Measurements from ENCODE around the gene PPP1R3D. TPM values are rescaled to one million over a fixed set of nuclear protein-coding genes. Genes with fewer than 3 reads are reported as not detected.

Gene PPP1R3D
- total RNA-seq, 2 donors from 2014 or later: 3.9 to 6.1 TPM

DNA sequence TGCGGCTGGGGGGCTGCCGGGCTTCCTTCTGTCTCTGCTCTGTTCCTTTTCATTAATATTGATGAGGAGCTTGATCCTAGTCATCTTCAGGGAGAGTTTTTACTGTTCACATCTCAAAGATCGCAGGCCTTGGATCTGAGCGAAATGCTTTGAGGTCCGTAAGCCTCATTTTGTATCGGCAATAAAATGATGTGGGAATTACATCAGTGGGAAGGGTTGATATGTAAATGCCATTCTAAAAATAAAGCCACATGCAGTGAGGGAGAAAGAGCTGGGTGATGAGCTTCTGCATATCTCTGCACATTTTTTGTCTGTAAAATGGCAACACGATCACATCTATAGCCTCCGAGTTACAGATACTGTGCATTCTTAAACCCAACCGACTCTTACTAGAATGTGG, 43.0 kb upstream of the PPP1R3D start:
- Mint-ChIP-seq H3K4me1 (peaks cover 4% of the 10 kb centered on the region), H3K27ac (no peak overlapping the region), H3K9me3 (no peaks in the 10 kb centered on the region), H3K4me3 (no peak overlapping the region), H3K27me3 (ENCODE audit: insufficient read depth) (no peaks in the 10 kb centered on the region), H3K36me3 (ENCODE audit: low read depth) (no peaks in the 10 kb centered on the region)
- no peak for DNase-seq
- Histone ChIP-seq H3K9ac (ENCODE audit: extremely low read depth, low read length, poor library complexity, severe bottlenecking) (no peak overlapping the region), H3K27ac (ENCODE audit: low read depth, low read length) (no peak overlapping the region), H3K4me3 (ENCODE audit: low read length) (no peak overlapping the region), H3K36me3 (ENCODE audit: control insufficient read depth, insufficient read depth, low read length) (no peaks in the 10 kb centered on the region), H3K9me3 (ENCODE audit: control insufficient read depth, low read length) (no peaks in the 10 kb centered on the region), H3K27me3 (ENCODE audit: control insufficient read depth, insufficient read depth, low read length, poor library complexity, severe bottlenecking) (no peaks in the 10 kb centered on the region), H3K4me1 (ENCODE audit: control insufficient read depth, insufficient read depth, low read length) (no peaks in the 10 kb centered on the region)
- WGBS, 2 experiments (ENCODE audit: insufficient coverage in 1 of 2, insufficient read length in 1 of 2): 94 to 97% methylated on average over 4 to 7 of the region's 9 CpGs
- TF ChIP-seq, protein P1, sequence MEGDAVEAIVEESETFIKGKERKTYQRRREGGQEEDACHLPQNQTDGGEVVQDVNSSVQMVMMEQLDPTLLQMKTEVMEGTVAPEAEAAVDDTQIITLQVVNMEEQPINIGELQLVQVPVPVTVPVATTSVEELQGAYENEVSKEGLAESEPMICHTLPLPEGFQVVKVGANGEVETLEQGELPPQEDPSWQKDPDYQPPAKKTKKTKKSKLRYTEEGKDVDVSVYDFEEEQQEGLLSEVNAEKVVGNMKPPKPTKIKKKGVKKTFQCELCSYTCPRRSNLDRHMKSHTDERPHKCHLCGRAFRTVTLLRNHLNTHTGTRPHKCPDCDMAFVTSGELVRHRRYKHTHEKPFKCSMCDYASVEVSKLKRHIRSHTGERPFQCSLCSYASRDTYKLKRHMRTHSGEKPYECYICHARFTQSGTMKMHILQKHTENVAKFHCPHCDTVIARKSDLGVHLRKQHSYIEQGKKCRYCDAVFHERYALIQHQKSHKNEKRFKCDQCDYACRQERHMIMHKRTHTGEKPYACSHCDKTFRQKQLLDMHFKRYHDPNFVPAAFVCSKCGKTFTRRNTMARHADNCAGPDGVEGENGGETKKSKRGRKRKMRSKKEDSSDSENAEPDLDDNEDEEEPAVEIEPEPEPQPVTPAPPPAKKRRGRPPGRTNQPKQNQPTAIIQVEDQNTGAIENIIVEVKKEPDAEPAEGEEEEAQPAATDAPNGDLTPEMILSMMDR (conservative IDR thresholded peaks at IDR 0.05): no peak

DNA sequence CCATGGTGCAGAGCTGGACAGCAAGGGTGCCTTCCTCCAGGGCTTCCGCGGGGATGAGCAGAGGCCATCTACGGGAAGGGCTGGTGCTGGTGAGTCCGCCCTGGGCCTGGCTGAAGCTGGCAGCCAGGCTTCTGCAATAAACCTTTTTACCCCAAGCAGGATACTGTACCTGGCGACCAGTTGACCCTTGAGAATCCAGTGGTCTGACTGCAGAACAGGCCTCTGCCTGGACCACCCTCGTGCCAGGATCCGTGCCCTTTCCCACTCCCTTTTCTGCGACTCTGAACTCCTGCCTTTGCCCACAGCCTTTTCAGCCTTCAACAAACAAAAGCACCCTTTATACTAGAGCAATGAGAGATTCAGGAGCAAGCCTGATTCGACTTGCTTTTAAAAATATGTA, 37.0 kb upstream of the PPP1R3D start:
- 95 to 100% methylated on average over 4 to 8 of the region's 9 CpGs for WGBS, 2 experiments (ENCODE audit: insufficient coverage in 1 of 2, insufficient read length in 1 of 2)
- Mint-ChIP-seq H3K4me1 (no peaks in the 10 kb centered on the region), H3K27ac (no peak overlapping the region), H3K36me3 (ENCODE audit: low read depth) (no peaks in the 10 kb centered on the region), H3K9me3 (no peaks in the 10 kb centered on the region), H3K27me3 (ENCODE audit: insufficient read depth) (no peaks in the 10 kb centered on the region), H3K4me3 (no peak overlapping the region)
- H3K36me3 ChIP-seq (ENCODE audit: control insufficient read depth, insufficient read depth, low read length): no peaks in the 10 kb centered on the region
- H3K27me3 ChIP-seq (ENCODE audit: control insufficient read depth, insufficient read depth, low read length, poor library complexity, severe bottlenecking): no peaks in the 10 kb centered on the region
- H3K4me1 ChIP-seq (ENCODE audit: control insufficient read depth, insufficient read depth, low read length): no peaks in the 10 kb centered on the region
- DNase-seq: no peak
- no peak overlapping the region for H3K9ac ChIP-seq (ENCODE audit: extremely low read depth, low read length, poor library complexity, severe bottlenecking)
- H3K4me3 ChIP-seq (ENCODE audit: low read length): no peak overlapping the region
- no peaks in the 10 kb centered on the region for H3K9me3 ChIP-seq (ENCODE audit: control insufficient read depth, low read length)
- no peak overlapping the region for H3K27ac ChIP-seq (ENCODE audit: low read depth, low read length)
- TF ChIP-seq, protein P1 (conservative IDR thresholded peaks at IDR 0.05): no peak

- H3K4me1 Mint-ChIP-seq: no peaks in the 10 kb centered on the region
- TF ChIP-seq, protein P1 (conservative IDR thresholded peaks at IDR 0.05): no peak
- H3K27me3 Mint-ChIP-seq (ENCODE audit: insufficient read depth): no peaks in the 10 kb centered on the region
- H3K27ac Mint-ChIP-seq: no peak overlapping the region
- Histone ChIP-seq H3K4me1 (ENCODE audit: control insufficient read depth, insufficient read depth, low read length) (no peaks in the 10 kb centered on the region), H3K9ac (ENCODE audit: extremely low read depth, low read length, poor library complexity, severe bottlenecking) (no peak overlapping the region), H3K36me3 (ENCODE audit: control insufficient read depth, insufficient read depth, low read length) (no peaks in the 10 kb centered on the region), H3K9me3 (ENCODE audit: control insufficient read depth, low read length) (no peaks in the 10 kb centered on the region), H3K4me3 (ENCODE audit: low read length) (no peak overlapping the region), H3K27ac (ENCODE audit: low read depth, low read length) (no peak overlapping the region), H3K27me3 (ENCODE audit: control insufficient read depth, insufficient read depth, low read length, poor library complexity, severe bottlenecking) (no peaks in the 10 kb centered on the region)
- WGBS, 2 experiments (ENCODE audit: insufficient coverage in 1 of 2, insufficient read length in 1 of 2): 83 to 90% methylated on average over 5 of the region's 6 CpGs
- DNase-seq: no peak
- H3K9me3 Mint-ChIP-seq: no peaks in the 10 kb centered on the region
- H3K4me3 Mint-ChIP-seq: no peak overlapping the region
- no peaks in the 10 kb centered on the region for H3K36me3 Mint-ChIP-seq (ENCODE audit: low read depth)
Observed at GRCh38 chr20:59976156-59976782, 36.2 kb upstream of the PPP1R3D start.

All from endodermal cell (in vitro differentiated cells).